Measurements from ENCODE around the gene ZDHHC9.

Gene ZDHHC9

DNA sequence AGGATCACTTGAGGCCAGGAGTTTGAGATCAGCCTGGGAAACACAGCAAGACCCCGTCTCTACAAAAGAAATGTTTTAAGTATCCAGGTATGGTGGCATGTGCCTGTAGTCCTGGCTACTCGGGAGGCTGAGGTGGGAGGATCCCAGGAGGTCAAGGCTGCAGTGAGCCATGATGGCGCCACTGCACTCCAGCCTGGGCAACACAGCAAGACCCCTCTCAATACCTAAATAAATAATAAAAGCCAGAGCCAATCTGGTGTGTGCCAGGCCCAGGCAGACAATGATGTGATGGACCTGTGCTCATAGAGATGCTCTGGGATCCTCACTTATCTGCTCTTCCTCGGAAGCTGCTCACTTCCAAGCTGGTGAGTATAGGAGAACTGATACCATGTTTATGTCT lies 82.1 kb downstream of the ZDHHC9 start:
- no peak for DNase-seq (ENCODE audit: low spot score)
- H3K27ac ChIP-seq, result no peak overlapping the region
- TF ChIP-seq, protein P1, sequence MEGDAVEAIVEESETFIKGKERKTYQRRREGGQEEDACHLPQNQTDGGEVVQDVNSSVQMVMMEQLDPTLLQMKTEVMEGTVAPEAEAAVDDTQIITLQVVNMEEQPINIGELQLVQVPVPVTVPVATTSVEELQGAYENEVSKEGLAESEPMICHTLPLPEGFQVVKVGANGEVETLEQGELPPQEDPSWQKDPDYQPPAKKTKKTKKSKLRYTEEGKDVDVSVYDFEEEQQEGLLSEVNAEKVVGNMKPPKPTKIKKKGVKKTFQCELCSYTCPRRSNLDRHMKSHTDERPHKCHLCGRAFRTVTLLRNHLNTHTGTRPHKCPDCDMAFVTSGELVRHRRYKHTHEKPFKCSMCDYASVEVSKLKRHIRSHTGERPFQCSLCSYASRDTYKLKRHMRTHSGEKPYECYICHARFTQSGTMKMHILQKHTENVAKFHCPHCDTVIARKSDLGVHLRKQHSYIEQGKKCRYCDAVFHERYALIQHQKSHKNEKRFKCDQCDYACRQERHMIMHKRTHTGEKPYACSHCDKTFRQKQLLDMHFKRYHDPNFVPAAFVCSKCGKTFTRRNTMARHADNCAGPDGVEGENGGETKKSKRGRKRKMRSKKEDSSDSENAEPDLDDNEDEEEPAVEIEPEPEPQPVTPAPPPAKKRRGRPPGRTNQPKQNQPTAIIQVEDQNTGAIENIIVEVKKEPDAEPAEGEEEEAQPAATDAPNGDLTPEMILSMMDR (conservative IDR thresholded peaks at IDR 0.05; ENCODE audit: low read depth), result no peak
- CTCF ChIA-PET, result interaction anchor here (0.6 kb wide), 1 partner anchor 438 kb away, joined by 3 read pairs; no protein-coding TSS in a partner anchor
- POLR2A ChIA-PET (ENCODE audit: low non-redundant PET), result no interaction called here

DNA sequence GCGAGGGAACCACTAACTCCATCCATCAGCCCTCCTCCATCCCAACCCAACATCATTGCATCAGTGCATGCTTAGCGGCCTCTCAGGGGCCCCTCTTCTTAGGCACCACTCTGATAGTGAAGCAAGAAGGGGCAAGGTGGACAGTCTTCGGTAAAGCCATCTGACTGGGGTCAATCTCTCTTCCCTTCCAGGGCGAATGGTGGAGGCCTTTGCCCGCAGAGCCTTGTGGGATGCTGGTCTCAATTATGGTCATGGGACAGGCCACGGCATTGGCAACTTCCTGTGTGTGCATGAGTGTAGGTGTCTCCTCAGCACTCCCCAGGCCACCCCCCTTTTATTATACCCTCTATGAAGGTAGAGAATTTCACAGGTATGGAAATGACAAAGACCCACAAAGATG lies 82.7 kb downstream of the ZDHHC9 start:
- ChIA-PET CTCF (no interaction called here), POLR2A (ENCODE audit: low non-redundant PET) (no interaction called here)
- H3K27ac ChIP-seq, result no peak overlapping the region
- TF ChIP-seq, protein P1 (conservative IDR thresholded peaks at IDR 0.05; ENCODE audit: low read depth), result no peak
- no peak for DNase-seq (ENCODE audit: low spot score)

DNA sequence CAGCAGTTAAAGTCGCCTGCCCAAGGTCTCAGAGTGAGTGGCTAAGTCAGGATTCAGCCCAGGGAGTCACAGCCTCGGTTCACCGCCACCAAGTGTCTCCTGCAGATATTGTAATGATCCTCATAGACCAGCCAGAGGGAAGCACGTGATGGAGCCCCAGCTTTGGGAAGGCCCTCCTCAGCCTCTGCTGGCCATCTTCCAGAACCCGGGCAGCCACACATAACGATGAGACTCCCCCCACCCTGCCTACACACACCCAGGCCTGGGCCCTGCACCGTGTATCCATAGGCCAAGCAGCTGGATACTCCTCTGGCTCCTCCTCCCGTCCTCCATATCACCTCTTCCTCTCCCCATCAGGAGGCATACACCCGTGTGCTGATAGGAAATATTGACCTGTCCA lies 83.5 kb downstream of the ZDHHC9 start:
- no peak for DNase-seq (ENCODE audit: low spot score)
- POLR2A ChIA-PET (ENCODE audit: low non-redundant PET), result no interaction called here
- TF ChIP-seq, protein P1 (conservative IDR thresholded peaks at IDR 0.05; ENCODE audit: low read depth), result no peak
- H3K27ac ChIP-seq, result no peak overlapping the region
- CTCF ChIA-PET, result no interaction called here

DNA sequence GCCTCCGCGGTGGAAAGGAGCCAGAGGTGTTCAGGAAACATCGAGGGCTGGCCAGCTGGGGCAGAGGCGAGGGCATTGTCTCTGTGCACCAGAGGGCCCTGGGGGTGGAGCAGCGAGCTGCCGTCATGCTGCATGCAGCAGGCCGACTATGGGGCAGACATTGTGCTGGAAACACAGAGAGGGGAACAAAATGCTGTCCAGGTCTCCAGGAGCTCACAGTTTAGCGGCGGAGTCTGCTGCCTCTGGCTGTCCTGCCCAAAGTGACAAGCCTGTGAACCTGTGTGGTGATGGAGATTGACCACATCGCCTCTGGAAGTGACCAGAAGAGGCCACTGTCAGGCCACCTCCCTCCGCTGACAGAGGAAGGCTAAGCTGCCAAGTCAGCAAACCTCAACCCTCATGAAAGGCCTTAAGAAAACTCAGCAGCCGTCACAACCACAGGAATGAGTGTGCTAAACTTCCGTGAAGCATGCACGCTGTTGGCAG lies 84.1 kb downstream of the ZDHHC9 start:
- POLR2A ChIA-PET (ENCODE audit: low non-redundant PET), result no interaction called here
- CTCF ChIA-PET, result no interaction called here
- DNase-seq (ENCODE audit: low spot score), result no peak
- no peak overlapping the region for H3K27ac ChIP-seq
- TF ChIP-seq, protein P1 (conservative IDR thresholded peaks at IDR 0.05; ENCODE audit: low read depth), result no peak

DNA sequence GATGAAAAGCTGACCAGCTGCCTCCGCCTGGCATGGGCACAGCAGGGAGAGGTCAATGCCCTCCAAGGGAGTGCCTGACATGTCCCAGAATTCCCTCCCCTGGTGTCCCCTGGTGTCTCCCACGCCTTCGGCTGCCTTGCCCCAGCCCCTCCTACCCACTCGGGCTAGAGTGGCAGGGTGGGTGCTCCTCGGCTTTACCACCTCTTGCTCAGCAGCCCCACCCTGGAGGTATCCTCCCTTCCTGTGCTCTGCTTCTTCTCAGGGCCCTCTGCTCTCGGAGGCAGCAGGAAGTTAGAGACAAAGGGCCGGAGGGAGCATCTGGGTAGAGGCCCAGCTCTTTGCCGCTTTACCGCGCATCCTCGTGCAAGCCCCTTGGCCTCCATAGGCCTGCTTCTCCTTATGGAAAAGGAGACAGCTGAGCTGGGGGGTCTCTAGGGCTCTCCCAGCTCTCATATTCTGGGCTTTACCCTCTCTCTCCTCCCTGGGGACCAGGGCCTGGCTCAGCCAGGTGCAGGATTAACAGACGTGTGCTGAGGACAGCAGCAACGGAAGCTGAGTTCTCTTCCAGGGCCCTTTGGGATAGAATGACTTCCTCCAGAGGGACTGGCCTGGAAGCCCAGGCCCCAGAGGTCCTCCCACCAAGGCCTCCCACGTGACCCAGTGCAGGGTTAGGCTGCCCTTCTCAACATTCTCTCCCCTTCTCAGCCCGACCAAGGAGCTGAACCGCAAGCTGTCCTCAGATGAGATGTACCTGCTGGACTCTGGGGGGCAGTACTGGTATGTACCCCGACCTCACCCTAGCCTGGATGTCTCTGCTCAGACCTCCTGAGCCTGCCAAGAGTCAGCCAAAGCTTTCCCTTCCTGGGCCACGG lies 87.7 kb downstream of the ZDHHC9 start:
- DNase-seq (ENCODE audit: low spot score), result no peak
- TF ChIP-seq, protein P1 (conservative IDR thresholded peaks at IDR 0.05; ENCODE audit: low read depth), result no peak
- no peak overlapping the region for H3K27ac ChIP-seq
- CTCF ChIA-PET, result interaction anchor here (0.5 kb wide), 1 partner anchor 267 kb away, joined by 3 read pairs; no protein-coding TSS in a partner anchor
- POLR2A ChIA-PET (ENCODE audit: low non-redundant PET), result no interaction called here

DNA sequence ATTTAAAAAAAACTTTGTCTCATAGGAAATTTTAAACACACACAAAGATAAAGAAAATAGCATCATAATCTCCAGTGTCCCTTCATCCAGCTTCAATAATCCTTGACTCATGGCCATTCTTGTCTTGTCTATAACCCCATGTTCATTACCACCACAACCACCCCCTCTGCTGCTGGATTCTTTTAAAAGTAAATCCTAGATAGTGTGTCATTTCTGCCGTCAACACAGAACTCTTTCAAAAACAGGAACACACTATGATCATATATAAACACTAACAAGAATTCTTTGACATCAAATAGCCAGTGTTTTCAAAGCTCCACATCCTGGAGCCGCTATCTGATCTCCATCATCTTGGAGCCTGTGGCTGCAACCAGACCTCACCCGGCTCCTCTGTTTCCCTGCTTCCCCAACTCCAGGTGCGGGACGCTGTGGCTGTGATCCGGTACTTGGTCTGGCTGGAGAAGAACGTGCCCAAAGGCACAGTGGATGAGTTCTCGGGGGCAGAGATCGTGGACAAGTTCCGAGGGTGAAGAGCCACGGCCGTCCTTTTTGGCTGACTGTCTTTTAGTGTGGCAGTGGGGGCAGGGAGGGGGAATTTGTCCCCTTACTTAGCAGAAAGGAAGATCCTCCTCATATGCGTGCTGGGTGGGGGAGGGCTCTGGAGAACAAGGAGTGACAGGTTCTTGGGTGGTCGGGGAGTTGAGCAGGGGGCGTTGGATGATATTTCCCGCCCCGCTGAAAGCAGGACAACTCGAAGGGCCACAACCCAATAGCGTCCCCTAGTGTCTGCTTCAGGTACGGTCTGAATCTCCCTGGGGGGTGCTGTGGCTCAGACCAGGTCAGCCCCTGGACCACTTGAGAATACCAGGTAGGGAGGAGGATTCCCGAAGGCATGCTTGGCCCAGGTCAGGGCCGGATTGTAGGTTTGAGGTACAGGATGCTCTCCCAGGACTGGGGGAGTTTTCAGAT lies 89.3 kb downstream of the ZDHHC9 start:
- POLR2A ChIA-PET (ENCODE audit: low non-redundant PET), result no interaction called here
- CTCF ChIA-PET, result interaction anchor here (0.6 kb wide), 1 partner anchor 52 kb away, joined by 3 read pairs; no protein-coding TSS in a partner anchor
- no peak for DNase-seq (ENCODE audit: low spot score)
- TF ChIP-seq, protein P1 (conservative IDR thresholded peaks at IDR 0.05; ENCODE audit: low read depth), result no peak
- H3K27ac ChIP-seq, result no peak overlapping the region

Data from RWPE1 (cell line).